HG02610 (cell line): ENCODE data around the gene MS4A6A.
"Not testable (repeated sequence)": the region's sequence is repeated elsewhere in the genome, so short reads cannot be mapped to it uniquely, and the experiment has no call there.

Experiments
- ATAC-seq: cut with Tn5 transposase; IDR thresholded peaks from one replicate; pipeline ENCODE4 v1.9.1; 2021; ENCODE audit warnings: mild to moderate bottlenecking, moderate library complexity; ENCODE audit not compliant: unreplicated experiment

MS4A6A gene

DNA sequence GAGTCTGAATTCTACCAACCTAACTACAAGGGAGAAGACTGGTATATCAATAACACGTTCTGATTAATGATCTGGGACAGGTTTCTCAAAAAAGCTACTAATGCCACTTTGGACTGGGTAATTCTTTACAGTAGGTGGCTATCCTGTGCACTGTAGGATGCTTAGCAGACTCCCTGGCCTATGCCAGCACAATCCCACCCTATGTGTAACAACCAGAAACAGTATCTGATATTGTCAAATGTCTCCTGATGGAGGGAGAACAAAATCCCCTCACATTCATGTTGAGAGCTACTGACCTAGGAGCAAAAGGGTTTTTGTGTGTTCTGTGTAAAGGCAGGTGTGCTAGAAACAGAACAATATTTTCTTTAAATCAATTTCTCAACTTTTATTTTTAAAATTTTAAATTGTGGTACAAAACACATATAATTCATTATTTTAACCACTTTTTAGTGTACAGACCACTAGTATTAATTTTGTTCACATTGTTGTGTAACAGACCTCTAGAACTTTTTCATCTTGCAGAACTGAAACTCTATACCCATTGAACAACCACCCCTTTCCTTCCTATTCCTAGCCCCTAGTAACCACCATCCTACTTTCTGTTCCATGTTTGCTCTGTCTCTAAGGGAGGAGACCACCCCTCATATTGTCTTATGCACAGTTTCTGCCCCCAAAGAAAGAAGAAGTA, 2.1 kb upstream of the MS4A6A start:
- ATAC-seq = peak; percentile 51

DNA sequence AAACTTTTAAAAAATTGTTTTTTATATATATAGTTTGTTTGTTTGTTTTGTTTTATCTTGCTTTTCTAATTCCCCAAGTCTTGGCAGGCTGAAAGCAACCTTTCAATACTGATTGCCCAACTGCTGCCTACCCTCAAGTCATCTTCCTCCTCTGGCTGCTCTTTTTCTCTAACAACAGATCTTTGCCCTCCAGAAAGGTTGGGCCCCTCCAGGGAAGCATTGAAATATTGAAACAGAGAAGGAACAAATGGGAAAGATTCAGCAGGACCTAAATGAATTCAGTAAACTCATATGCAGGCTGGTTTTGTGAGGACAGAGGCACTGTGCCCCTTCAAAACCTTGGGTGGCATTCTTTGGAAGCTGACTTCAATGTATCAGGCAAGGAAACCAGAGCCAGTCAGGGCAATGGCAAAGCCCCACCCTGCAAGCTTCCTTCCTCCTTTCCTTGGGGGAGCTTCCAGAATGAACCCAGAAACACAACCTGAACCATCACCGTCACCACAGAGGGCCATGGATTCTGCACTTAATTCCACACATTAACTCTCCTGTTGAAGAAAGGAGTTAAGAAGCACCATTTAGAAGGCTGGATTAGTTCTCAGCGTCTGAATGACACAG, 815 bp upstream of the MS4A6A start:
- no peak for ATAC-seq

DNA sequence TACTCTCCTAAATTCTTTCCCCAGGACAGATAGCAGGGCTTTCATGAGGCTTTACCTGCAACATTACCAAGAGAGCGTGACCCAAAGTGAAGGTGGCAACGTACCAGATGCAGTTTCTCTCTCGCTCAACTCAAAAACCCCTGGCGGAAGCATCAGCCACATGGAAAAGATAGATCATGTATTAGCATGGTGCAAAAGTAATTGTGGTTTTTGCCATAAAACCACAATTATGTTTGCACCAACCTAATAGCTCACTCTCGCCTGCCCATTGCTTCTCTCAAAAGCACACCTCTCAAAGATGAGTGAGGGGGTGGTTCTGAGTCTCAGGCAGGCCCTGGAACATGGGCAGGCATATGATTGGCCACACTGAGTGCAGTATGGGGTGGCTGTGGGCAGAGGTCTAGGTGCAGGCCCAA, 7.0 kb downstream of the MS4A6A start:
- ATAC-seq = peak; percentile 59

DNA sequence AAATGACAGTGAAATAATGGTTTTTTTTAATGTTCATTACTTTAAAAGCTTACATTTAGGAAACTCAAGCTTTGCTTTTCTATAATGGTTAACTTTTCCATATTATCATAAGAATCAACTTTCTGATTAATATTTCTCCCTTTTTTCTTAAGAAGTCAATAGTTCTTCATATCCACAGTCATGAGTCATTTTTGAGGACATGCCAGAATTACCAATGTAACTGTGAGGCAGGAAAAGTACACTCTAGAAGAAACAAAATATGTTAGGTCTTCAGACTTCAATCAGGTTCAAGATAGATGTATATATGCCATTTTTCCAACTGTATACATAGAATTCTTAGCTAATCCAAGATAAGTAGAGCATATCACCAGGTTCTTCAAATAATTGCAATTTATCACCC, 10.9 kb downstream of the MS4A6A start:
- ATAC-seq = no peak

DNA sequence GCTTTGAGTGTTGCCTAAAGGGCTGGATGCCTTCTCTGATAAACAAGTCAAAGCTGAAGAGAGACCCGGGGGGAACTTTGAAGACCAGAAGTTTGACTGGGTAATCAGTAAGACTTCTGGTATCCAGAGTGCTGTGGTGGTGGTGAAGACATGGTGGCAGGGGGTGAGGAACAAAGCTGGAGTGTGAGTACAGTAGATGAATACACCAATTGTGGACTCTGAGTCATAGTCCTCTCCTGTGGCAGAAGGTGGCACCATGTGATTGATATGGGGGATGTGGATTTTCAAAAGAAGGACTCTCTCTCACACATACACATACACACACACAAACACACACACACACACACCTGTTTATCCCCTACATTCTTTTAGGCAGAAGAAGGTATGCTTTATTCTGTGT, 12.3 kb downstream of the MS4A6A start:
- ATAC-seq = no peak

DNA sequence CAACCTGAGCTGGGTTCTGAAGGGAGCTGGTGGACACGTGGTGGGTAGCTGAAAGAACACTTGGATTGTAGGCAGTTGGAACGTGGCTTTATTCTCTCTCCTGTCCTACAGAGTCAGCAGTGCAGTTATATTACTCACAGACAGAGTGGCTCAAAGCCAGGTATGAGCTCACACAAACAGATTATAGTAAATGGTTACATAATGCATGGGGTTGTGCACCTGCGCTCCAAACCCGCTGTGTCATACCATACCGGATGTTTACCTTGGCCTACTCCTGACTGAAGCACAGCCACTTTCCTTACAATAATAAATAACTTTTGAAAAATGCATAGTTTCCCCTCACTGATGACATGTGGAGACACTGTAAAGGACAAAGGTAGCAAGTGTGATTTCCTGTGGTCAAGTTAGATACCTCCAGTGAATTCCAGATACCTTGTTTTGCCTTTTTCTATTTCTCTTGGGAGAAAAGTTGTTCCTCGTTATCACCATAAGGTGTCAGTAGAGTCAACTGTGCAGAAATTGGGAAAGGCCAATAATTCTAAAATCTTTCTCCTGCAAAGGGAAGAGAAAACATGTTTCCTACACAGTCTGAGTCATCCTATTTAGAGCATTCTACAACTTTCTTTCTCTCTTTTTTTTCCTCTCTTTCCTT, 13.5 kb downstream of the MS4A6A start:
- ATAC-seq = no peak

DNA sequence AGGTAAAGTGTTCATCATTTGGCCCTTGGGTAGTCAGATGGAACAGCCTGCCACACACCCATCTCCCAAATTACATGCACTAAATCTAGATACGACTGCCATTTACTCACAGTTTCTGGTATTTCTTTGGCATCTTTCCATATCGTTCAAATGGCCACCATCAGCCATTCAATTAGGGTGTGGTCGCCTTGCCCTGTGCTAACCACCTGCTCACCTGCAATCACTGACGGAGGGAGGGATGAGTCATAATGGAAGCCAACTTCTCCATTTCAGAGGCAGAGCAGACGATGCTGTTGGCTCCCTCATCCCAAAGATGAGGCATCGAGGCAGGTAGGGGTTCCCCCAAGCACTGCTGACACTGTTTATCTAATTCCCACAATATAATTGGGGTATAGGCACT, 14.6 kb downstream of the MS4A6A start:
- no peak for ATAC-seq

DNA sequence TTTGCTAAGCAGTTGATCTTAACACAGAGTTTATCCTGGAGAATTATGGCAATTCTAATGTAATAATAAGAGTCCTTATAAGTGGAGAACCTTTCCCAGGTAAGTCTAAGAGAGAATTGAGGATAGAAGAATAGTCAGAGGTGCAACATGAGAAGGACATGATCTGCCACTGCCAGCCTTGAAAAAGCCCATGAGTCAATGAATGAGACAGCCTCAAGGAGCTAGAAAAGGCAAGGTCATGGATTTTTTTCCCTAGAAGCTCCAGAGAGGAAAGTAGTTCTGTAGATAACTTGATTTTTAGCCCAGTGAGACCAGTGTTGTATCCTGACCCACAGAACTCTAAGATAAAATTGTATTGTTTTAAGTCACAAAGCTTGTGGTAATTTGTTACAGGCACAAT, 16.9 kb downstream of the MS4A6A start:
- ATAC-seq = no peak

DNA sequence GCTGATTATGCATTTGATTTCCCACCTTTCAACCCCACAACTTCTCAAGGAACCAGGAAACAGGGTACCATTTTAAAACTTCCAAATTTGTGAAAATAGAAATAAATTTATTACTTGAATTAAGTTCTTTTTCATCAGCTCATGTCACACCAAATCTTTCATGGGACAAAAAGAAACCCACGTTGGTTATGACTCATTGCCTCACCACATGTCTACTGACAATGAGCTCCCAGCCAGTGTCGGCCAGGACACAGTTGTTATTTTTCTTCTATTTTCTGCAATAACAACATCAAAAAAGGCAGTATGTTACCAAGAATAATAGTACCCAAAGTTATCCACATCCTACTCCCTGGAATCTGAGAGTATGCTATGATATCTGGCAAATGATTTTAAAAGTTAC, 17.3 kb downstream of the MS4A6A start:
- ATAC-seq = no peak

DNA sequence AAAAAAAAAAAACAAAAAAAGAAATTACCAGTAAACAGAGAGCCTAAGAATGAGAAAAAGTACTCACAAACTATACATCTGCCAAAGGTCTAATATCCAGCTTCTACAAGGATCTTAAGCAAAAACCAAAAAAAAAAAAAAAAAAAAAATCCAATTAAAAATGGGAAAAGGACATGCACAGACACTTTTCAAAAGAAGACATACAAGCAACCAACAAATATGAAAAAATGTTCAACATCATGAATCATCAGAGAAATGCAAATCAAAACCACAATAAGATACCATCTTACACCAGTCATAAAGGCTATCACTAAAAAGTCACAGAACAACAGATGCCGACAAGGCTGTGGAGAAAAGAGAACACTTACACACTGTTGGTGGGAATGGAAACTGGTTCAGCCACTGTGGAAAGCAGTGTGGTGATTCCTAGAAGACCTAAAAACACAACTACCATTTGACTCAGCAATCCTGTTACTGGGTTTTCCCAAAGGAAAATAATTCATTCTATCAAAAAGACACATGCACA, 18.3 kb downstream of the MS4A6A start:
- ATAC-seq = no peak

DNA sequence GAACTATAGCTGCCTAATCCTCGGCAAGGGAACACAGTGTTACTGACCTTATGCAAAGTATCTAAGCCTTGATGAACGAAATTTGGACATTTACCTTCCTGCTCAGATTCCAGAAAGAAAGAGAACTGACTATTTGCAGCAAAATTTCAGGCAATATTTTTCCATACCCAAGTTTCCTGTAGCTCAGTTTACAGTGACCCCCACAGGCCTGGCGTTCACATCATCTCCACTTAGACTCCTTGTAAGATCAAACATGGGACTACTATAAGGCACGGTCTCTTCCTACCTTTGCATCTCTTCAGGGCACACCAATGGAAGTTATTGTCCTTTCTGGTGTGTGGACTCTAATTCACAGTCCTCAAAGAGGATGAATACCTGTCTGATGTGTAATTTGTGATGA, 21.1 kb downstream of the MS4A6A start:
- ATAC-seq = no peak

DNA sequence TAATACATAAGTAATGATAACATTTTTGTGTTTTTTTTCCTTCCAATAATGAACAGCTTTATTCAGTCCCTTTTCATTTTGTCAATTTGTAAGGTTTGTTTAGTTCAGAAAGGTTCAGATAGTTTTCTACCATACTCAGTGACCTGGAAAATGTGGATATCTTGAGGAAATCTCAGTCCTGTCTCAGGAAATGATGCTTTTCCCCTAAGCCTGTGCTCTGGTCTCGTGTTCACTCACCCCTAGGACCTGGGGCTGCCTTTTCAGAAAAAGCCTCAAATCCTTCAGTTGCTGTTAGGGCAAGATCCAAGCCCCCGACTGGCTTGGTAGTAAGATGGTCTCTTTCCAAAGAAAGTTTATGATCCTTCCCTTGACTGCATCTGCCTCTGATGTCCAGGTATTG, 21.8 kb downstream of the MS4A6A start:
- no peak for ATAC-seq

DNA sequence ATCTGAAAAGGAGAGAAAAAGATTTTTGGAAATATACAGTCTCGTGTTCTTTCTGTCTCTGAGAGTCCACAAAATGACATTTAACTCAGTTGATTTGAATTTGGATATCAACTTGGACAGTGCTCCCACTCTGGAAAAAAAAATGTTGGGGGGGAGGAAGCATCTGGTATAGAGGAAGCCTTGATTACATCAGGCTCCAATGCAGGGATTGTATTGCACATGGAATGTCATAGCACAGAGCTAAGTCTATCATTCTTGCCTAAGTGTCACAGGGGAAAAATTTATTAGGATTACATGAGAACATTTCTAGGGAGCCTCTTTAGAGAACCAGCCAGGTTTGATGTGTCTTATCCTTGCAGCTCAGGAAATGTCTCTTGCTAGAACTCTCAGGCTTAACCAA, 23.0 kb downstream of the MS4A6A start:
- ATAC-seq = no peak

DNA sequence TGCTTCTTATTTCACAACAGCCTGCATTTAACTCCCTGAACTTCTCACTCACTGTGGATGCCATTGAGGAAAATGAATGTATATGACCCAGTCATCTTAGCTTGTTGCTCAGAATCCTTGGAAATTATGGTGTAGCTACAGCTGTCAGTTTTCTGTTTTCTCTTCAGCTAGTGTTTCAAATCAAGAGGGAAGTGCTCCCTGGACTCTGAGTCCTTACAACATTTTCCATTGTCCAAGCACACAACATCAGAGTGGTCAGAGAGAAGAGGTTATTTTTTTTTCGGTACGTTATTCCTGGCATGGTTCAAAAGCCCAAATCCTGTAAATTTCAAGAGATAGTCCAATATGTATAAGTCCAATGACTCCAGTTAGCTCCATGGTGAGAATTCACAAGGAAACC, 23.6 kb downstream of the MS4A6A start:
- no peak for ATAC-seq

DNA sequence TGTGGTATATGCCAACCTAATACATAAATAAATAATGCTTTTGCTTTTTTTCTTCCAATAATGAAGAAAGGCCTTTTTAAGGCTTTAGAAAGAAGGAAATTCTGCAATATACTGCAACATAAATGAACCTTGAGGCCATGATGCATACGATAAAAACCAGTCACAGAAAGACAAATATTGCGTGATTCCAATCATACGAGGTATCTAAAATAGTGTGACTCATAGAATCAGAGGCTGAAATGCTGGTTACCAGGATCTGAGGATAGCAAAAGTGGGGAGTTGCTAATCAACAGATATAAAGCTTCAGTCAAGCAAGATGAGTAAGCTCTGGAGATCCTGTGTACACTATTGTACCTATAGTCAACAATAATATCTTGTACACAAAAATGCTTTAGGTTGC, 24.2 kb downstream of the MS4A6A start:
- no peak for ATAC-seq

DNA sequence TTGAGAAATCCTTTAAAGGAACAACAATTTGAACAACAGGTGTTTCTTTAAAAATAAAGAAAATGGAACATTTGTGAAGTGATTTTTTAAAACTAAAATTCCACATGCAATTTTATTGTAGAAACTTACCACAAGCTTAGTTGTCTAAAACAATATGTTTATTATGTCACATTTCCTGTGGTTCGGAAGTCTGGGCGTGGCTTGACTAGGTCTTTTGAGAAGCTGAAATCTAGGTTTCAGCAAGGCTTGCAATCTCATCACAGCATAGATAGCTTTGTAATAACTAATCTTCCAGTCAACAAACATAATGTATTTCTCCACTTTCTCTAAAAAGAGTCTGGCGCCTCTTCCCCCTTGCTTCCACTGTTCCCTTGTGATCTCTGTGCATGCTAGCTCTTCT, 27.0 kb downstream of the MS4A6A start:
- no peak for ATAC-seq

DNA sequence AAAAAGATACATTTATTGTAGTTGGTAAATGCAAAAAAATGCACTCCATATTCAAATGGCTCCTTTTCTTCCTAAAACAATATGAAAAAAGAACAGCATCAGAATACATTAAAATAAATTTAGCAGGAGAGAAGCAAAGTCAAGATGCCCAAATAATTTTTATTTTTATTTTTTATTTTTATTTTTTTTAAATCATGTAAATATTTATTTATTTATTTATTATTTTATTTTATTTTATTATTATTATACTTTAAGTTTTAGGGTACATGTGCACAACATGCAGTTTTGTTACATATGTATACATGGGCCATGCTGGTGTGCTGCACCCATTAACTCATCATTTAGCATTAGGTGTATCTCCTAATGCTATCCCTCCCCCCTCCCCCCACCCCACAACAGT, 30.2 kb downstream of the MS4A6A start:
- not testable (repeated sequence) for ATAC-seq

DNA sequence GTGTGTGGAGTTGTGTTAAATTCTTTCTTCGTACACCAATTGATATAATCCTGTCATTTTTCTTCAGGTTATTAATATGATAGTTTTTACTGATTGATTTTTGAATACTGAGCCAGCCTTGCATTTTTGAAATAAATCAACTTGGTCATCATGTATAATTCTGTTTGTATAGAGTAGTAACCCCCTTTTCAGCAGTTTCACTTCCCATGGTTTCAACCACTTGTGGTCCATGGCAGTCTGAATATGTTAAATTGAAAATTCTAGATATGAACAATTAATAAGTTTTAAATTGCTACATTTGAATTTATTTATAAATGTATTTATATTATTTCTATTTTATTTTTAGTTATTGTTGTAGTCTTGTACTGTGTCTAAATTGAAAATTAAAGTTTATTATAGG, 32.6 kb downstream of the MS4A6A start:
- ATAC-seq = no peak

DNA sequence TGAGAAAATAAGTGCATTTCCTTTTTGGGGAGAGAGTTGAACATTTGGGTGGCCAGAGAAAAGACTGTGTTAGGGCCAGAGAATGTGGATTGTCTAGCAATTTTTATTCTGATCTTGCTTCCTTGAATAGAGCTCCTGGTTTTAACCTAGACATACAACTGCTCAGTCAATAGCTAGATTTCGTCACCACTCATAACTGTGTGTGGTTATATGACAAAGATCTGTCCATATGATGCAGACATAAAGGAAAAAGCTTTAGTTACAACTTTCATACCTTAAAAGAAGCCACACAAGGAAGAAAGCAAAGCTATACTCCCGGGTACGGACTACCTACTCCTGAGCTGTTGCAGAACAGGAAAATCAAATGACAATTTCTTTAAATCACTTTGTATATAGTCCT, 37.2 kb downstream of the MS4A6A start:
- ATAC-seq = no peak

DNA sequence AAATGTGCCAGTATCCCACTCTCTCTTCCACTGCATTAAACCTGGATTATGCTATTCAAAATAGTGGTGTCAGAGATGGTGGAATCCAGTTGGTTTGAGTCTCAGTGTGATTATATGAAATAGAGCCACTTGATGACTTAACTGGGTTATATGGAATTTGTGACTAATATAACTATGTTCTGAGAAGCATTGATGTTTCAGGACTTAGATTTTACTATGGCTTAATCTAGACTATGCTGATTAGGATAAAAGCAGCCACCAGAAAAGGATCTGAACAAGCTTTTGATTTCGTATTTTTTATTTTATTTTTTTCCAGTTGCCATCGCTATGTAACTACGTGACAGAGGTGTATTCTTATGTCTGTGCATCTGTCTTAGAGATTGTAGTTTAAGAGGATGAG, 39.1 kb downstream of the MS4A6A start:
- no peak for ATAC-seq

DNA sequence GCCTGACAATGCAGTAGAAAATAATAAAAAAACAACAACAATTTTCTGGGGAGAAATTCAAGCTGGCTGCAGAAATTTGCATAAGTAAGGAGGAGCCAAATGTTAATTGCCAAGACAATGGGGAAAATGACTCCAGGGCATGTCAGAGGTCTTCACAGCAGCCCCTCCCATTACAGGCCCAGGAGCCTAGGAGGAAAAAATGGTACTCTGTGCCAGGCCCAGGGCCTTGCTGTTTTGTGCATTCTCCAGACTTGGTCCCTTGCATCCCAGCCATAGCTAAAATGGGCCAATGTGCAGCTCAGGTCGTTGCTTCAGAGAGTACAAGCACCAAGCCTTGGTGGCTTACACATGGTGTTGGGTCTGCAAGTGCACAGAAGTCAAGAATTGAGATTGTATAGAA, 49.0 kb downstream of the MS4A6A start:
- no peak for ATAC-seq

DNA sequence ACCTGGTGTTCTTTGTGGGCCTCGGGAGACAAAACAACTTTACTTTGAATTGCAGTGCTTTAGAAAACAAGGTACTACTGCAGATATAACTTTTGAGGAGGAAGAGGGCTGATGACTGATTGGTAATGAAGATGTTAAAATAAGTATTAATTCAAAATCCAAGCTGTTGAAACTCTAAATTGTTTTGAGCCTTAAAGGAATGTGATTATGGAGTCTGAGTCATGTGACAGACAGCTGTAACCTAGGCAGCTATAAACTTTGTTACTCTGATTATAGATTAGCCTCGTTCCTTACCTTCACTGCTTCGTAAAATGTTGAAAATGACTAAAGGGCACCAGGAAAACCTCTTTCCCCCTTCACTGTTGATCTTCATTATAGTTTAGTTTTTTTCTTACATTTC, 51.0 kb downstream of the MS4A6A start:
- ATAC-seq = no peak
